HL-60 (cell line): ENCODE data around the gene PPP1R14C.

ENCODE experiments used
- GABPA ChIP-seq: IDR thresholded peaks from 2 replicates; pipeline ENCODE4 v1.6.1; 2012; ENCODE audit warnings: low read depth
- POLR2AphosphoS5 ChIP-seq: IDR thresholded peaks from 2 replicates; pipeline ENCODE4 v1.6.1; 2012; ENCODE audit warnings: low read depth
- SPI1 ChIP-seq: IDR thresholded peaks from 2 replicates; pipeline ENCODE4 v1.6.1; 2012; ENCODE audit warnings: low read depth, mild to moderate bottlenecking, borderline replicate concordance
- TF ChIP-seq, protein P1 (sequence below): IDR thresholded peaks from one replicate; pipeline ENCODE4 v1.5.1; 2011; ENCODE audit warnings: low read length, control low read depth, inconsistent platforms; ENCODE audit not compliant: insufficient read depth
- TF ChIP-seq, protein P2 (sequence below): IDR thresholded peaks from 2 replicates; pipeline ENCODE4 v1.6.1; 2012; ENCODE audit warnings: low read depth; ENCODE audit not compliant: insufficient replicate concordance

DNA sequence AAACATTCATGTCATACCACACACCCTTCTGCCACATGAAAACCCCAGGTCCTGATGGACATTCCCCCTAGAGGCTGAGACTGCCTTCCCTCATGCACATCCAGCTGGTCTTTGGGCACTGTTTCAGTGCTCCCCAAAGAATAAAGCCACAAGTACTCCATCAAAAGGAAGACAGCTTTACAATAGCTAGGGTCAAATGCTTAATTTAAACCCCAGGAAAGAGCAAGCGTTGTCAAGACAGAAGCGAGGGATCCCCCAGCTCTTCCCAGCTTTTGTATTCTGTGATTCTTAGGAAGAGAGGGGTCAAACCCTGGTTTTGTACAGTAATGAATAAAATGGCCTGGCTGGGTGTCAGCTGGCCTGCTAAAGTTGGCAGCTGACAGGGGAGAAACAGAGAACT is 143.6 kb downstream of the PPP1R14C start:
- TF ChIP-seq POLR2AphosphoS5 (no peak), SPI1 (no peak), GABPA (no peak)
- TF ChIP-seq, protein P1, sequence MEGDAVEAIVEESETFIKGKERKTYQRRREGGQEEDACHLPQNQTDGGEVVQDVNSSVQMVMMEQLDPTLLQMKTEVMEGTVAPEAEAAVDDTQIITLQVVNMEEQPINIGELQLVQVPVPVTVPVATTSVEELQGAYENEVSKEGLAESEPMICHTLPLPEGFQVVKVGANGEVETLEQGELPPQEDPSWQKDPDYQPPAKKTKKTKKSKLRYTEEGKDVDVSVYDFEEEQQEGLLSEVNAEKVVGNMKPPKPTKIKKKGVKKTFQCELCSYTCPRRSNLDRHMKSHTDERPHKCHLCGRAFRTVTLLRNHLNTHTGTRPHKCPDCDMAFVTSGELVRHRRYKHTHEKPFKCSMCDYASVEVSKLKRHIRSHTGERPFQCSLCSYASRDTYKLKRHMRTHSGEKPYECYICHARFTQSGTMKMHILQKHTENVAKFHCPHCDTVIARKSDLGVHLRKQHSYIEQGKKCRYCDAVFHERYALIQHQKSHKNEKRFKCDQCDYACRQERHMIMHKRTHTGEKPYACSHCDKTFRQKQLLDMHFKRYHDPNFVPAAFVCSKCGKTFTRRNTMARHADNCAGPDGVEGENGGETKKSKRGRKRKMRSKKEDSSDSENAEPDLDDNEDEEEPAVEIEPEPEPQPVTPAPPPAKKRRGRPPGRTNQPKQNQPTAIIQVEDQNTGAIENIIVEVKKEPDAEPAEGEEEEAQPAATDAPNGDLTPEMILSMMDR, result no peak
- TF ChIP-seq, protein P2, sequence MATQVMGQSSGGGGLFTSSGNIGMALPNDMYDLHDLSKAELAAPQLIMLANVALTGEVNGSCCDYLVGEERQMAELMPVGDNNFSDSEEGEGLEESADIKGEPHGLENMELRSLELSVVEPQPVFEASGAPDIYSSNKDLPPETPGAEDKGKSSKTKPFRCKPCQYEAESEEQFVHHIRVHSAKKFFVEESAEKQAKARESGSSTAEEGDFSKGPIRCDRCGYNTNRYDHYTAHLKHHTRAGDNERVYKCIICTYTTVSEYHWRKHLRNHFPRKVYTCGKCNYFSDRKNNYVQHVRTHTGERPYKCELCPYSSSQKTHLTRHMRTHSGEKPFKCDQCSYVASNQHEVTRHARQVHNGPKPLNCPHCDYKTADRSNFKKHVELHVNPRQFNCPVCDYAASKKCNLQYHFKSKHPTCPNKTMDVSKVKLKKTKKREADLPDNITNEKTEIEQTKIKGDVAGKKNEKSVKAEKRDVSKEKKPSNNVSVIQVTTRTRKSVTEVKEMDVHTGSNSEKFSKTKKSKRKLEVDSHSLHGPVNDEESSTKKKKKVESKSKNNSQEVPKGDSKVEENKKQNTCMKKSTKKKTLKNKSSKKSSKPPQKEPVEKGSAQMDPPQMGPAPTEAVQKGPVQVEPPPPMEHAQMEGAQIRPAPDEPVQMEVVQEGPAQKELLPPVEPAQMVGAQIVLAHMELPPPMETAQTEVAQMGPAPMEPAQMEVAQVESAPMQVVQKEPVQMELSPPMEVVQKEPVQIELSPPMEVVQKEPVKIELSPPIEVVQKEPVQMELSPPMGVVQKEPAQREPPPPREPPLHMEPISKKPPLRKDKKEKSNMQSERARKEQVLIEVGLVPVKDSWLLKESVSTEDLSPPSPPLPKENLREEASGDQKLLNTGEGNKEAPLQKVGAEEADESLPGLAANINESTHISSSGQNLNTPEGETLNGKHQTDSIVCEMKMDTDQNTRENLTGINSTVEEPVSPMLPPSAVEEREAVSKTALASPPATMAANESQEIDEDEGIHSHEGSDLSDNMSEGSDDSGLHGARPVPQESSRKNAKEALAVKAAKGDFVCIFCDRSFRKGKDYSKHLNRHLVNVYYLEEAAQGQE, result no peak
